ENCODE data around the gene ZNF587. TPM values are rescaled to one million over a fixed set of nuclear protein-coding genes. Genes with fewer than 3 reads are reported as not detected.
"Not testable (repeated sequence)": the region's sequence is repeated elsewhere in the genome, so short reads cannot be mapped to it uniquely, and the experiment has no call there.

Gene ZNF587
- total RNA-seq, 1 donor from 2014 or later: 17.7 TPM

DNA sequence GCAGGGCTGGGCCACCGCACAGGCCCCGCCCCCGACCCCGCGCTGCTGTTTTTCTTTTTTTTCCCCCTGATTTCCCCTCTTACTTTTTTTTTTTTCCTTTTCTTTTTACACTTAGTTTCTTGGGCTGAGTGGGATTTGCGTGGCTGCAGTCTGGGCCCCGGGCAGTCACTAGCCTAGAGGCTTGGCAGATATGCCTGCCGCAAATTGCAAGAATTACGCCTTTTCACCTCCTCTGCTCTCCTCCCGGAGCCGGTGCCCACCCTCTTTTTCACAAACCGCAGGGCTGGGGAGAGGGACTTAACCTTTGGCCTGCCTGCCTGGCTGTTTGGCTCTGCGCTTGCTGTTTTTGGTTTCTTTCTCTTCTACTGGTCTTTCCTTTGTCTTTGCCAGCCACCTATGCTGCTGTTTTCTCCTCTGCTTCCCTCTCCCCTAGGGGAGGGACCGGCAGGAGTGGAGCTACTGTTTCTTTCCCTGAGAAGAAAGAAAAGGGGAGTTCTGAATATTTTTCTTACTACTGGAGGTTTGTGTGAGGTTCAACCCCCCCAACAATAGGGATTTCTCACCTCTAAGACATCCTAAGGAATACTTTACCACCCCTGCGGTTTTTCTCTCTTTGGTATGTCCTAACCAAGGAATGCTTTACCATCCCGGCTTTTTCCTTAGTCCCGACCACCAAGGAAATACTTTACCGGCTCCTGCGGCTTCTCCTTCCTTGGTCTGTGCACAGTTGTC lies 45.9 kb upstream of the ZNF587 start:
- Histone ChIP-seq H3K4me1 (peaks cover 32% of the 10 kb centered on the region), H3K9me3 (no peaks in the 10 kb centered on the region), H3K27ac (peak overlapping the region; percentile 79), H3K4me3 (peak overlapping the region; percentile 53 to 54), H3K27me3 (no peaks in the 10 kb centered on the region), H3K36me3 (peaks cover 0 to 9% of the 10 kb centered on the region in 2 donors)
- intact Hi-C loops (cut with DNase I): no loop called here
- DNase-seq (ENCODE audit: extremely low spot score in 2 of 2): no peak
- TF ChIP-seq, protein P1, sequence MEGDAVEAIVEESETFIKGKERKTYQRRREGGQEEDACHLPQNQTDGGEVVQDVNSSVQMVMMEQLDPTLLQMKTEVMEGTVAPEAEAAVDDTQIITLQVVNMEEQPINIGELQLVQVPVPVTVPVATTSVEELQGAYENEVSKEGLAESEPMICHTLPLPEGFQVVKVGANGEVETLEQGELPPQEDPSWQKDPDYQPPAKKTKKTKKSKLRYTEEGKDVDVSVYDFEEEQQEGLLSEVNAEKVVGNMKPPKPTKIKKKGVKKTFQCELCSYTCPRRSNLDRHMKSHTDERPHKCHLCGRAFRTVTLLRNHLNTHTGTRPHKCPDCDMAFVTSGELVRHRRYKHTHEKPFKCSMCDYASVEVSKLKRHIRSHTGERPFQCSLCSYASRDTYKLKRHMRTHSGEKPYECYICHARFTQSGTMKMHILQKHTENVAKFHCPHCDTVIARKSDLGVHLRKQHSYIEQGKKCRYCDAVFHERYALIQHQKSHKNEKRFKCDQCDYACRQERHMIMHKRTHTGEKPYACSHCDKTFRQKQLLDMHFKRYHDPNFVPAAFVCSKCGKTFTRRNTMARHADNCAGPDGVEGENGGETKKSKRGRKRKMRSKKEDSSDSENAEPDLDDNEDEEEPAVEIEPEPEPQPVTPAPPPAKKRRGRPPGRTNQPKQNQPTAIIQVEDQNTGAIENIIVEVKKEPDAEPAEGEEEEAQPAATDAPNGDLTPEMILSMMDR (IDR thresholded peaks at IDR 0.05): no peak
- no peak for TF ChIP-seq POLR2A (IDR thresholded peaks at IDR 0.05)
- TF ChIP-seq POLR2AphosphoS5 (IDR thresholded peaks at IDR 0.05; ENCODE audit: insufficient read depth in 1 of 2, low read depth in 1 of 2): peak in 1 of 2 donors; percentile 11

DNA sequence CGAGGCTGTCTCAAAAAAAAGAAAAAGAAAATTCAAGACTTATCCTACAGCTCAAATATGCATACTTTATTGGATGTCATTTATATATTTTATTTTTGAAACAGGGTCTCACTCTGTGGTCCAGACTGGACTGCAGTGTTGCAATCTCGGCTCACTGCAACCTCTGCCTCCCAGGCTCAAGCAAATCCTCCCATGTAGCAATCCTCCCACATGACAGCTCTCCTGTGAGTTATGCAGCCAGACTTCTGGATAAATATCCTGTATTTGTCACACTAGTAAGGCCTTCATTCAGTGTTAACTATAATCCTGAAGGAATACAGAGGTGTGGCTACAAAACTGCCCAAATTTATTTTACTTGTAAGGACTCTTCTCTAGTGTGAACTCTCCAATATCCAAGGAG lies 42.1 kb upstream of the ZNF587 start:
- Histone ChIP-seq H3K36me3 (peaks cover 0 to 14% of the 10 kb centered on the region in 2 donors), H3K27me3 (no peaks in the 10 kb centered on the region), H3K4me1 (peaks cover 31% of the 10 kb centered on the region), H3K9me3 (no peaks in the 10 kb centered on the region), H3K4me3 (no peak overlapping the region), H3K27ac (no peak overlapping the region)
- intact Hi-C loops (cut with DNase I): no loop called here
- TF ChIP-seq POLR2AphosphoS5 (IDR thresholded peaks at IDR 0.05; ENCODE audit: insufficient read depth in 1 of 2, low read depth in 1 of 2): no peak
- no peak for TF ChIP-seq POLR2A (IDR thresholded peaks at IDR 0.05)
- TF ChIP-seq, protein P1 (IDR thresholded peaks at IDR 0.05): no peak
- DNase-seq (ENCODE audit: extremely low spot score in 2 of 2): no peak

DNA sequence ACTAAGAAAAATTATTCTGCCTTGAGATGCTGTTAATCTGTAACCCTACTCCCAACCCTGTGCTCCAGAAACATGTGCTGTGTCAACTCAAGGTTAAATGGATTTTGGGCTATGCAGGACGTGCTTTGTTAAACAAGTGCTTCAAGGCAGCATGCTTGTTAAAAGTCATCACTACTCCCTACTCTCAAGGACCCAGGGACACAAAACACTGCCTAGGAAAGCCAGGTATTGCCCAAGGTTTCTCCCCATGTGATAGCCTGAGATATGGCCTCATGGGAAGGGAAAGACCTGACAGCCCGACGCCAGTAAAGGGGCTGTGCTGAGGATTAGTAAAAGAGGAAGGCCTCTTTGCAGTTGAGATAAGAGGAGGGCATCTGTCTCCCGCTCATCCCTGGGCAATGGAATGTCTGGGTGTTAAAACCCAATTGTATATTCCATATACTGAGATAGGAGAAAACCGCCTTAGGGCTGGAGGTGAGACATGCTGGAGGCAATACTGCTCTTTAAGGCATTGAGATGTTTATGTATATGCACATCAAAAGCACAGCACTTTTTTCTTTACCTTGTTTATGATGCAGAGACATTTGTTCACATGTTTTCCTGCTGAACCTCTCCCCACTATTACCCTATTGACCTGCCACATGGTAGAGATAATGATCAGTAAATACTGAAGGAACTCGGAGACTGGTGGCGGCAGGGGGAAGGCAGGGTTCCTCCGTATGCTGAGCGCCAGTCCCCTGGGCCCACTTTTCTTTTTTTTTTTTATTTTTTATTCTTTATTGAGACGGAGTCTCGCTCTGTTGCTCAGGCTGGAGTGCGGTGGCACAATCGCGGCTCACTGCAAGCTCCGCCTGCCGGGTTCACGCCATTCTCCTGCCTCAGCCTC lies 39.0 kb upstream of the ZNF587 start:
- intact Hi-C loops (cut with DNase I); DNase-seq (ENCODE audit: extremely low spot score in 2 of 2); H3K27me3 ChIP-seq; H3K4me3 ChIP-seq; H3K9me3 ChIP-seq; H3K27ac ChIP-seq: not testable (repeated sequence)
- Histone ChIP-seq H3K4me1 (peaks cover 42% of the 10 kb centered on the region), H3K36me3 (peaks cover 0 to 14% of the 10 kb centered on the region in 2 donors)

DNA sequence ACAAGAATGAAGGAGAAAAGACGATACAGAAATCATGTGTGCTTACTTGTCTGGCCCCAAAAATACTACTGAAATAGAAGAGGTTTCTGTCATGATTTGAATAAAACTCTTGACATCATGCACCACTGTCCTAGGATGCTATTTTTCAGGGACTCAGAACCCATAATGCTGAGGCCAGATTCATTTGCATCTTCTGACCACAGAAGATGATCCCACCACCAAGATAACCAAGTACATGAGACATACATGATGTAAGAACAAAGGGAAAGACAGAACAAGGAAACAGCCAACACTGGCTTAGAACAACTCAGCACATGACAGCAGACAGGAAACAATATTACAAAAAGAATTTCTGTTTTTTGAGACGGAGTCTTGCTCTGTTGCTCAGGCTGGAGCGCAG lies 37.4 kb upstream of the ZNF587 start:
- no peak for TF ChIP-seq POLR2A (IDR thresholded peaks at IDR 0.05)
- TF ChIP-seq, protein P1 (IDR thresholded peaks at IDR 0.05): no peak
- no peak for TF ChIP-seq POLR2AphosphoS5 (IDR thresholded peaks at IDR 0.05; ENCODE audit: insufficient read depth in 1 of 2, low read depth in 1 of 2)
- Histone ChIP-seq H3K27ac (no peak overlapping the region), H3K9me3 (no peaks in the 10 kb centered on the region), H3K4me3 (no peak overlapping the region), H3K27me3 (no peaks in the 10 kb centered on the region), H3K36me3 (peaks cover 0 to 14% of the 10 kb centered on the region in 2 donors), H3K4me1 (peaks cover 36% of the 10 kb centered on the region)
- intact Hi-C loops (cut with DNase I): no loop called here
- no peak for DNase-seq (ENCODE audit: extremely low spot score in 2 of 2)

DNA sequence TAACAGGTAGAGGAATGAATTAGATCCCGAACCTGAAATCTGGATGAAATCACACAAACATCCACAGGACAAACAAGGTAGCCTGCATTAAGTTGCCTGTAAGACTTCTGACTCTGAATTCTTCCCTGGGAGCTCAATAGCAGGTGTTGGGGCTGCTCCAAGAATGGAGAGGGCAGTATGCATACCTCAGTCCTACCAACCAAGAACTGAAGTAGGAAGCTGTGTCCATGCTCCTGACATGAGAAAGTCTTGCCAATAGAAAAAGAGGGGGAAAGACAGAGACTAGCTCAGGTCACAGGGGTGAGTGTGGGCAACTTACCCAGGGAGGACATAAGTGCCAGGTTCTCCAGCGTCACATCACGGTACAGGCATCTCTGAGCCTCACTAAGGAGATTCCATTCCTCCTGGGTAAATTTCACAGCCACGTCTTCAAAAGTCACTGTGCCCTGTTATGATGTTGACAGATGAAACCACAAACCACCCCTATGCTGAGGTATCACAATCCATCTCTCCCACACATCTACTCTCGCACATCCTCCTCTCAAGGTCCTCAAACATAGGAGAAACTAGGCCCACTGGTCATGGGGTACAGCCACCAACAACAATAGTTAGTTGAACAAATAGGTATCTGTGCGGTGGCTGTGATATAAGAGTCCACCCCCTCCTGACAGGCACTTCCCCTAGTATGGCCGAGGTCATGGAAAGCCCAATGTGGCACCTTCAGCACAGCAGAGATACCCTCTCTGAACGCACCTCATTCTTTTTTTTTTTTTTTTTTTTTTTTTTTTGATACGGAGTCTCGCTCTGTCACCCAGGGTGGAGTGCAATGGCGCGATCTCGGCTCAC lies 36.5 kb upstream of the ZNF587 start:
- Histone ChIP-seq H3K4me3 (peak overlapping the region in 1 of 2 donors; percentile 84), H3K4me1 (peaks cover 36% of the 10 kb centered on the region)
- H3K27me3 ChIP-seq; H3K36me3 ChIP-seq; H3K27ac ChIP-seq; DNase-seq (ENCODE audit: extremely low spot score in 2 of 2); H3K9me3 ChIP-seq; intact Hi-C loops (cut with DNase I): not testable (repeated sequence)
